GM12891 (cell line): ENCODE measurements around the gene ZC3H4.

ENCODE experiments used
- PAX5 ChIP-seq: IDR thresholded peaks from 2 replicates; pipeline ENCODE4 v1.6.1; 2011; ENCODE audit warnings: low read length, moderate library complexity, mild to moderate bottlenecking; ENCODE audit not compliant: insufficient read depth, severe bottlenecking
- POLR2A ChIP-seq: IDR thresholded peaks from 2 replicates; pipeline ENCODE4 v1.6.1; 2011; ENCODE audit warnings: low read depth, low read length, control low read depth
- POLR2AphosphoS5 ChIP-seq: IDR thresholded peaks from 2 replicates; pipeline ENCODE4 v1.6.1; 2011; ENCODE audit warnings: low read depth, low read length, control low read depth

DNA sequence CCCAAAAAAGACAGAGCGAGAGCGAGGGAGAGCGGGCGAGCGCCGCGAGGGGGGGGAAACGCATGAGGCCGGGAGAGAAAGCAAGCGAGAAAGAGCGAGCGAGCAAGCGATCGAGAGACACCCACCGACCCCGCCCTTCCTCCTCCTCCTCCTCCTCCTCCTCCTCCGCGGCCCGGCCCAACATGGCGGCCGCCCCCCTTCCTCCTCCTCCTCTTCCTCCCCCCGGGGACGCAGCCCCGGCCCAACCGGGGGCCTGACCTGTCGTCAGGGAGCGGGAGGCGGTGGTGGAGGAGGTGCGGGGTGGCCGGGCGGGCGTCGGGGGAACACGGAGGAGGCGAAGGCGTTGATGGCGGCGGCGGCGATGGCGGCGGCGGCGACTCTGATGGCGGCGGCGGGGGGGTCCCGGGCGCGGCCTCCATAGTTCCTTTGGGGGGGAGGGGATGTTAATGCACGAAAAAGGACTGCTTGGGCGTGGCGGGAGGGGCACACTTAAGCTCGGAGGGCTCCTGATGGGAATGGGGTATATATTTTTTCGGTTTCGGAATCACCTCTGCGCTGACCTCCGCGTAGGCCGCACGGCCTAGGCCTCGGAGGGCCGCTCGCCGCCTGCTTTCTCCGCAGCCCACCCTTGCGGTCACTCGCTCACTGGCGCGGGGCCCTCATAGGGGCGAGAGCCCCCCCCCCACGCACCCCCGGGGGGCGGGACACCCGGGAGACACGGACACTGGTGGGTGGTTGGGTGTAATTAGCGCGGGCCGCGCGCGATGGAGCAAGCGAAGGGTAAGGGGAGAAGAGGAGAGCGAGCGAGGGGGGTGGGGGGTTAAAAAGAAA lies 1.2 kb downstream of the ZC3H4 start:
- TF ChIP-seq POLR2AphosphoS5 (peak; percentile 68; the same call in 1 of the 2 replicates), PAX5 (no peak), POLR2A (peak; percentile 69; the same call in 1 of the 2 replicates)
